RPMI8226 (cell line): ENCODE data around the gene BCR.
"Not testable (repeated sequence)": the region's sequence is repeated elsewhere in the genome, so short reads cannot be mapped to it uniquely, and the experiment has no call there.

ENCODE experiments used
- DNase-seq: peaks from one replicate; pipeline ENCODE4 v3.0.0-alpha.2; 2015

Gene BCR

GRCh38 chr22:23300476-23300875 is 120.2 kb downstream of the BCR start:
- DNase-seq = no peak

DNA sequence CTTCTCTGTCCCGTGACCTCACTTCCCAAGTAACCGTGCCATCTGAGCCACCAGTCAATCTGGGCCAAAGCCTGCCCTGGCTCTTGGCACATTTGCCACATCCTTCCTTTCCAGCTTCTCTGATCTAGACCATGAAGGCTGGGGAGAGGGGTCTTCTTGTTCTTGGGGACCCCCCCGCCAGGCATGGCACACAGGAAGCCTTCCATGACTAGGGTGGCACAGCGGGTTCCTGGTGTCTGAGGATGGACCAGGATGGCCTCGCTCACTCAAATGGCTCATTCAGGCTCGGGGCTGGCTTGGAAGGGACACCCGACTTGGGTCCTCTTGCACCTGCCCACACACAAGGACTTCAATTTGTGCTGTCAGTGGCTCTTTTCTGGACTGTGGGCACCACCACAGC is 121.3 kb downstream of the BCR start:
- DNase-seq = no peak

DNA sequence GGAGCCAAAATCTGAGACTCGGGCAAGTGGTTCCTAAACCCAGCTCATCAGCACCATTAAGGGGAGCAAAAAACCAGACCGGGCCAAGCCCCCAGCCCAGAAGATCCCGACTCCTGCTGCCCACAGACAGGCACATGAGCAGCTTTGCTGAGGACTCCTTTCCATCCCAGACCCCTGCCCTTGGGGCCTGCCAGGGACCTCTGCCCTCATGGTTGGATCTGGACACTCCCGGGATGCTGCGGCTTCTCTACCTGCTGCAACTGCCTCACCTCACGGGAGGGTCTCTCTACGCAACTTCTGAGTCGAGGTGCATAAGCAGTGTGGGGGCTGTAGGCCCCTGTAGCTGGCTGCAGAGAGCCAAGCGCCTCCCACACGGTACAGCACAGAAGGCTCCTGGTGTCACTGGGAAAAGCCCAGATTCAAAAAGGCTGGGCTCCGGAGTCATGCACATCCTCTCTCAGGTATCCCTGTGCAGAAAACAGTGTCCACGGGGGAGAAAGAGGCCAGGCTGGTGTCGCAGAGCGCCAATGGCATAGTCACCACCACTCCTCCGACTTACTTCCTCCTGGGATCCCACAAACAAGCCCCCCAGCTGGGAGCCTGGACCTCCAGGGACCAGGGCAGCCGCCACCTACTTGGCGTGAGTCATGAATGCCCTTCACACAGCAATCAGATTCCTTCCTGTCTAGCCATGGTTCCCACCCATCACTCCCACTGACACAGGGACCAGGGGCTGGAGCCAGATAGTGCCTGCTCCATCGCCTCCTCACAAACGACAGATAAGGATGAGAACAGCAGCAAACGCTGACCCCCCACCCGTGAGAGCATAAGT is 122.1 kb downstream of the BCR start:
- DNase-seq = no peak

GRCh38 chr22:23305321-23305910 is 125.1 kb downstream of the BCR start:
- DNase-seq = no peak

DNA sequence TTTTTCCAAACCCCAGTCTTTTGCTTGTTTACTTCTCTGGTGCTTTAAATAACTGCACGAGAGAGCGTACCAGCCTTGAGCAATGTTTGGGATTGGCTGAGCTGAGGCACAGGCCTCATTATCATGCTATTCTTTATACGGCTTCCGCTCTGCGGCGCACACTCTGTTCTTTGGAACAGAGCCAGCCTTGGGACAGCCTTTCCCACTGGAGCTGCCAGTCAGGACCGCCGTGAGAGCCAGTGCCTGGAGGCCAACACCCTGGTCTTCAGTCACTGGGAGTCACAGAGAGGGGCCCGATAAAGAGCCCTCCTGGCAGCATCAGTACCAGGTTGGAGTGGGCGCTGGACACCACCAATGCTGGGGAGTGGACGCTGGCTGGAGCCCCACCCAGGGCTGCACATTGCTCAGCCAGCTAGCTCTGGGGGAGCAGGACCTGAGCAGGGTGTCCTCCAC is 125.6 kb downstream of the BCR start:
- DNase-seq = no peak

- DNase-seq = no peak
Observed at GRCh38 chr22:23306438-23306921, 126.2 kb downstream of the BCR start.

DNA sequence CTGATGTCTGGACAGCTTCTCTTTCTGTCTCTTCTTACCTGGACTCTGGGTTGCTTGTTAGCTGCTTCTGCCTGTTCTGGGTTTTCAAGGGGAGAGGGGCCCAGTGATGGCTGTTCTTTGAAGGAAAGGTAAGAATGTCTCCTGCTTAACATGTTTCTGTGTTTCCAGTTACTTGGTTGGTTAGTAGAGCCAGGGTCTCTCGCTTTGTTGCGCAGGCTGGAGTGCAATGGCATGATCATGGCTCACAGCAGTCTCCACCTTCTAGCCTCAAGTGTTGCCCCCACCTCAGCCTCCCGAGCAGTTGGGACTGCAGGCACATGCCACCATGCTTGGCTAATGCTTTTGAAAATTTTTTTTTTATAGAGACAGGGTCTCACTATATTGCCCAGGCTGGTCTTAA is 126.6 kb downstream of the BCR start:
- DNase-seq = no peak

DNA sequence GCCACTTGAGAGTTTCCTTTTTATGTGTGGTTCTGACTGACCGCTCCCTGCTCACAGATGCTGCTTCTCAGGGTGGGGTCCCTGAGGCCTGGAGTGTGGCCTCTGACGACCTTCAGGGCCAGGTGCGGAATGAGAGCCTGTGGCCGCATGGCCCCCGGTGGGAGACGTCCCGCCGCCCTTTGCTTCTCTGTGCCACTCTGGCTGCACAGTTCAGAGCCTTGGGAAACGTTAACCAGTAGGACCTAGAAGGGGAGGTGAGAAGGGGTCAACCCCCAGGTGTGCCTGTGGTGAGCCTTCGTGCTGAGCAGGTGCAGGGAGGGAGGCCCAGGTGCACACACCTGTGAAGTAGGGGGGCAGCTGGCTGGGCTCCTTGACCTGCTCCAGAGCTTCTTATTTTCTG is 127.2 kb downstream of the BCR start:
- DNase-seq = not testable (repeated sequence)

GRCh38 chr22:23309261-23309660 is 129.0 kb downstream of the BCR start:
- not testable (repeated sequence) for DNase-seq

GRCh38 chr22:23310443-23311097 is 130.3 kb downstream of the BCR start:
- not testable (repeated sequence) for DNase-seq

DNA sequence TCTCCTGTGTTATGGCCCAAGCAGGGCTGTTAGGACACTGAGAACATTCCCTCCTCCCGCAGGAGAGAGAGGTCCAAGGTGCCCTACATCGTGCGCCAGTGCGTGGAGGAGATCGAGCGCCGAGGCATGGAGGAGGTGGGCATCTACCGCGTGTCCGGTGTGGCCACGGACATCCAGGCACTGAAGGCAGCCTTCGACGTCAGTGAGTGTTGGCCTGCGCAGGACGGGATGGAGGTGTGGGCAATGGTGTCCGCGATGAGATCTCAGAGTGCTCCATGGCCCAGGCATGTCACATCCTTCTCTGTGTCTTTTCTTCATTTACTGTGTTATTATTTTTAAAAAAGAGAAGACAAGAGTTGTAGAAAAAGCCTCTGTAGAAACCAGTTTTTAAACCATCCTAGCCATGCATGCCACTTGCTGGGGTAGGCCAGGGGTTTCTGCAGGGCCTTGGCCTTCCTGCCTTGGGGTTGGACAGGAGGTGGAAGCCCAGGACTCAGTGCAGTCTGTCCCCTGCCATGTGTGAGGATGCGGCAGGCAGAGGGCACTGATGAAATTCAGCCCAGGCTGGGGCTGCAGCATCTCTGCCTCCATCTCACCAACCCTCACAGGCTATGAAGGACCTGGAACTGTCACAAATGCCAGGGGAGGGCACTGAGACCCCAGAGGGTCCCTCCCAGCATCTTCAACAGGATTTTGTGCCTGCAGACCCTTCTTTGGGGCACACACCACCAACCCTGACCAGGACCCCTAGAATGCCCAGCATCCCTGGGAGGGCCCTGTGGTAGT is 131.5 kb downstream of the BCR start:
- not testable (repeated sequence) for DNase-seq

DNA sequence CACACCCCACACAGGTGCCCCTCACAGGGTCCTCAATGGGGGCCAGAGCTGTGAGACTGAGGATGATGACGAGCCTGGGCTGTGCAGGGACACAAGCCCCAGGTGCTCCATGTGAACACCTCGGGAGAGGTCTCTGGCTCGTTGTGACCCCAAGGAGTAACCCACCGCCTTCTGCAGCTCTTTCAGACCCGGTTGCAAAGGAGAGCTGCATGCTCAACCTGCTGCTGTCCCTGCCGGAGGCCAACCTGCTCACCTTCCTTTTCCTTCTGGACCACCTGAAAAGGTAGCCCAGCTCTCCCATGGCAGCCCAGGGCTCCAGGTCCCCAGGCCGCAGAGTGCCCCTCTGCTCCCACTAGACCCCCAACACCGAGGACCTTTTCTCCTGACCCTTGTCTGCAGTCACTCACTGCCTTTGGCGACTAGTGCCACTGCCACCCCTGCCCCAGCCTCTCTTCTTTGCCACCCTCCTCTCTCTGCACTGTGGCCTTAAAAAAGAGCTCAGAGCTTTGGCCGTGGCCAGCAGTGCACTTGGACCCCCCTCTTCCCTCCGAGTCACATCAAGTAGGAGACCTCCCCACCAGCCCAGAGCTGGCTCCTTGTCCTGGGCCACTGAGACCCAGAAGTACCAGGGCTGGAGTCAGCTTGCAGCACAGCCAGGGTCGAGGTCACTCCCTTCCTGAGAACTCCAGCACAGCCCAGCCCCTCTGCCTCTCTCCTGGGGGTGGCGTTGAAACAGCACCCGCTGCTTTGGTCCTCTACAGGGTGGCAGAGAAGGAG is 133.7 kb downstream of the BCR start:
- DNase-seq = no peak

- DNase-seq = peak; percentile 62
Observed at GRCh38 chr22:23315341-23315917, 135.1 kb downstream of the BCR start.

GRCh38 chr22:23316596-23316995 is 136.3 kb downstream of the BCR start:
- not testable (repeated sequence) for DNase-seq

GRCh38 chr22:23318316-23318715 is 138.0 kb downstream of the BCR start:
- not testable (repeated sequence) for DNase-seq

- not testable (repeated sequence) for DNase-seq
Observed at GRCh38 chr22:23322497-23323080, 142.3 kb downstream of the BCR start.

GRCh38 chr22:23323960-23324688 is 143.8 kb downstream of the BCR start:
- DNase-seq = not testable (repeated sequence)

DNA sequence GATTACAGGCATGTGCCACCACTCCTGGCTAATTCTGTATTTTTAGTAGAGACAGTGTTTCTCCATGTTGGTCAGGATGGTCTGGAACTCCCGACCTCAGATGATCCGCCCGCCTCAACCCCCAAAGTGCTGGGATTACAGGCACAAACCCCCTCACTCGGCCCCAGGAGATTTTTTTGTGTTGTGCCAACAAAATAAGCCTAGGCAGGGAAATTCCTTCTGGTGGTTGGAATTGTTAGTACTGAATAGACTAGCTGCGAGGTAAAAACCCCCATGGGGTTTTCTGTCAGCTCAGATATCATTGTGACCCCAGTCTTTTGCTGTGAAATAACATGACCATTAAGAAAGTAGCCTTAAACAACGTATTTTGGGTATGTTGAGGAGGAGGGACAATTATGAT is 144.9 kb downstream of the BCR start:
- no peak for DNase-seq

GRCh38 chr22:23333822-23334221 is 153.5 kb downstream of the BCR start:
- not testable (repeated sequence) for DNase-seq

DNA sequence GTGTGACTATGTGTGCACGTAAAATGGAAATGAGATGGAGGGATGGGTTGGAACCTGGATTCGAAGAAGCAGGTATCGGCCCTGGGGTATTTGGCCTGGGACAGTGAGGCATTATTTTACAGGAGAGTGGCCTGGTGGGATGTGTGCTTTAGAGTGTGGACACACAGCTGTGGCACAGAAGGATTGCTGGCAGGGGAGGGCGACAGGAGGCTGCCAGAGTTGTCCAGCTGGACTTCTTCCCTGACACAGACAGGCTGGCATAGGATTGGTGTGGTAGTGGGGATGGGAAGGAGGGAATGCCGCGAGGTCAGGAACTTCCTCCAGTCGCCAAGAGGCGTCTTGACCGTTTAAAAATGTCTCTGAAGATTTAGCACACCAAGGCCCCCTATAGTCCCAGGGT is 157.4 kb downstream of the BCR start:
- DNase-seq = not testable (repeated sequence)
